Left renal pelvis (tissue), 4 donors: ENCODE data around the gene KLHL30. TPM values are rescaled to one million over a fixed set of nuclear protein-coding genes. Genes with fewer than 3 reads are reported as not detected.

Experiments
- DNase-seq, 4 donors: peaks; one replicate each; pipeline ENCODE4 v3.0.0-alpha.2; 2013; ENCODE audit warnings: low read depth in 4 of 4, low spot score in 3 of 4
- polyA plus RNA-seq, 4 donors: library from polyadenylated mRNA; unstranded; fragments of 120-200 nt; gene quantifications; one replicate each; pipeline ENCODE4 v1.2.1, GENCODE V29; 2013; ENCODE audit not compliant: insufficient read length in 4 of 4

The KLHL30 gene
- polyA plus RNA-seq, 4 donors: 0.10 to 0.50 (median 0.31) TPM

DNA sequence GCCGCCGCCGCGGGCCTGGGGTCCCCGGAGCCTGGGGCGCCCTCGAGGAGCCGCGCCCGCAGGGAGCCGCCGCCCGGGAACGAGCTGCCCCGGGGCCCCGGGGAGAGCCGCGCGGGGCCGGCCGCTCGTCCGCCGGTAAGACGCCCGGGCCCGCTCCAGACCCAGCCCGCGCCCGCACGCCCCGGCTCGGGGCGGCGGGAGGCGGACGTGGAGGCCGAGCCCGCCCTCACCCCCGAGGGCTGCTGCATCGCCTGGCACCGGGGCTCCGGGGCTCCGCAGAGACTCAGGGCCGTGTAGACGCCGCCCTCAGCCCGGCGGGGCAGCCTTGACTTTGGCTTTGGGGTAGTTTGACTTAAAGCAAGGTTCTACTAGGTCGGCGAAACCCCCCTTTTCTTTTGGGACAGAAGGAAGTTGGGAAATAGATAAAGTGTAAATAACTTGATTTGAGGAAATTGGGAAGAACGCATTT is 20.6 kb downstream of the KLHL30 start:
- DNase-seq: no peak

DNA sequence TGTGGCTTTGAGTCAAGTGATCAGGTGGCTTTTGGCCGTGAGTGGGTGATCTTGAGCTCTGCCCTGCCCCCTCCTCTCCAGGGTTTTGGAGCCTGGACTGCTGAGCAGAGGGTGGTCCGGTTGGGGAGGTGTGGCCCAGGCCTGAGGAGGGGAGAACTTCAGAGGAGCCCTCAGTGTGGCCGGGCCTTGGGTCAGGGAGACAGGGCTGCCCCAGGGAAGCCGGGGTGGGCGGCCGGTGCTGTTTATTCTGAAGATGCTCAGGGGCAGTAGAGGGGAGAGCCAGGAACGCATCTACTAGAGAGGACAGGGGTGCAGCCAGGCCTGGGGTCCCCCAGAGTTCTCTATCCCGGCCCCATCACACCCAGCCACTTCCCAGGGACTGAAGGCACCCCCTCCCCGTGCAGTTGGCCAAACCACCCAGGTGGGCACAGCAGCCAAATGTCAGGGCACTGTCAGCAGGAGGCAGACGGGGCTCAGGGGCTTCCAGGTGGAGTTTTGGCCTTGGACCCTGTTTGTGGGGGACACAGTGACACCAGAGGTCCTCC is 21.3 kb downstream of the KLHL30 start:
- DNase-seq: no peak

DNA sequence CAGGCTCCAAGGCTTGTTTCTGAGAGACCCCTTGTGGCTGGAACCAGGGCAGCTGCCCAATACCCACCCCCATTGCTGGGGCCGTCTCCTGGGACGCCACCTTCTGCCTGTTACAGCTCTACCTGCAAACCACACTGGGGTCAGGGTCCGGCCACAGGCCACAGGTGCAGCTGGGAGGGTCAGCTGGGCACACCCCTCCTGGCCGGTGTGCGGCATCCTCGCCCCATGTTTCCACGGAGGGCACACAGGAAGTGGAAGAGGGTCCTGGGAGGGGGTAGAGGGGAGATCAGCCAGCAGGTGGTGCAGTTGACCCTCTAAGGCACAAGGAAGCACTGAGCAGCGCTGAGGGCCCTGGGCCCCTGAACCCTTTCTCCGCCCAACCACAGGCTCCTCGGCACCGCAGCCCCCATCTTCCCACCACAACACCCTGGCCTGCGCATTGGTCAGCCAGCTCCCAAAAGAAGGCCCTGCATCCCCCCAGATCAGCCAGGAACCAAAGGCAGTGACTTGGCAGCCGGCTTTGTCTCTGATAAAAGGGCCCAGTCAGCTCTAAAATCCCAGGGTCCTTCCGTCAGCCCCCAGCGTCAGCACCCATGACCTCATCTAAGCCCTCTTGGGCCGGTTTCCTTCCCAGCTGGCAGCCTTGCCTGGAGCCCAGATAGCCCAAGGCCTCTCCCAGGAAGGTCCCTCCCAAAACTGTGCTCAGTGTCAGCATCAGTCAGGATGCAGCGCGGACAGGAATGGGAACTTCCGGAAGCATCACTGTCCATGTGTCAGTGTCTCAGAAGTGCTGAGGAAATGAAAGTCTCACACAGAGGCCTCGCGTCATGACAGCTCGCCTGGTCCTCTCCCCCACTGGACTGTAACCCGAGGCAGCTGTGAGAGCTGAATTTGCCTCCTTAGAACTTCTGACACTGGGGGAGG is 22.0 kb downstream of the KLHL30 start:
- DNase-seq: no peak

DNA sequence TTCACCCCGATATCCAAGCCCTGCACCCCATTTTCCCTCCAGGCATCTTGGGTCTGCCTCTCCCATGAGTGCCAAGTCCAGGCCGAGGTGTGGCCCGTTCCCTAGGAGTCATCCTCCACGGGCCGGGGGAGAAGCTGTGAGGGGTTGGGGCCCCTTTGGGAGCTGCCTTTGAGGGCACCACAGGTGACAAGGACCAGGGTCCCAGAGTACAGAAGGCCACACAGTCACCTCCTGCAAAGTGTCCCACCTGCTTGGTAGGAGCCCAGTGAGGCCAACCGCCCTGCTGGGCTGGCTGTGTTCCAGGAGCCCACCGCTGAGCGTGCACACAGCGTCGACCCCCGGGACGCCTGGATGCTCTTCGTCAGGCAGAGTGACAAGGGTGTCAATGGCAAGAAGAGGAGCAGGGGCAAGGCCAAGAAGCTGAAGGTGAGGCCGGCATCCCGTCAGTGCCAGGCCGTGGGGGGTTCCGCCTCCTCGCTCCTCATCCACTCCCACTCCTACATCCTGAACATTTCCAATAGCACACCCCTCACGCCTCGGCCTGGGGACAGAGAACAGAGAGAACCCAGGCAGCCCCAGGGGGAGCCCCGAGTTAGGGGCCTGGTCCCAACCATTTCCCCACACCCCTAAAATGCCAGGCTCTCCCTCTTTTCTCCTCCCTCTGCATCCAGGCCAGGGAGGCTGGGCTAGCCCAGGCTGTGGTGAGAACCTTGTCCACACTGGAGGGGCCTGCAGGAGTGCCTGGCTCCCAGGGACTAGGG is 23.0 kb downstream of the KLHL30 start:
- no peak for DNase-seq

DNA sequence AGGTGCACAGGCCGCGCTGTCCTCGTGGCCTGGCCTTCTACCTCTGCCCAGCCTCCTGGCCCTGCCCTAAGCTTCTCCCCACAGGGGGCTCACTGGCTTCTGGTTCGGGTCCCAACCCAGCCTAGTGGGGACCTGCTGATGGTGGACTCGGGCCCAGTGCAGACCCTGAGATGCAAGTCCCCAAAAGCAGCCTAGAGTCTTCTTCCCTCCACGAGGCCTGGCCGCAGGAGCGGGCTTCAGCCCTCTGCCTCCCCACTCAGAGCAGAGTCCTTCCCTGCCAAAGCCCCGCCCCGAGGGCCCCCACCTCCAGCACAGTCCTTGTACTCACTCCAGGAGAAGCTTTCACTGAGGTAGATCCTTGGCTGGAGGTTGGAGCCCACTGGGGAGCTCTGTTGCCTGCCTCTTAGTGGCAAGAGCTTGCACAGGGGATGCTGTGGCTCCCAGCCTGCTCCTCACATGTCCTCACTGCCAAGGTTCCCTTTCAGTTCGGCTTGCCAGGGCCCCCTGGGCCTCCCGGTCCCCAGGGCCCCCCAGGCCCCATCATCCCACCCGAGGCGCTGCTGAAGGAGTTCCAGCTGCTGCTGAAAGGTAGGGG is 23.9 kb downstream of the KLHL30 start:
- no peak for DNase-seq

DNA sequence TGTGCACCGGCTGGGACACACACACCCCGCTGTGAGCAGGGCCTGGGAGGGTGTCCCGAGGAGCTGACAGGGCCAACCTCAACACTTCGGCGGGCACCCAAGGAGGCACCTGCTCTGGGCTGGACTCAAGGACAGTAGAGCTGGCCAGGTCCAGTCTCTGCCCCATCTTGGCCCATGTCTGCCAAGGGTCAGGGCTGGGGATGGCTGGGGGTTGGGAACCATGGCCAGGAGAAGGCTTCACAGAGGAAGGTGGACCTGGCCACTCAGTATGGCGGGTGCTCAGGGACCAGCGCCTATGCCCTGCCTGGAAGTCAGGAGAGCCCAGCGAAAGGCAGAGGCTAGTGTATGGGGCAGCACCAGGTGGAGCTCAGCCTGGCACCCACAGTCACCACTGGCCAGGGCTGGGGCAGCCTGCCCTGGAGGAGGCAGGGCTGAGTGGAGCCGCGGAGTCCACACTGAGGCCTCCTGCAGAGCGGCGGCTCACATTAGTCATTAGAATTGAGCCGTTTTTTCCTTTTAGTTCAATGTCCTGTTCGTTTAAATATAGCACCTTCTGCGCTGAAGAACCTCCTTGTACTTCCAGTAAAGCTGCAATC is 24.5 kb downstream of the KLHL30 start:
- DNase-seq: no peak

DNA sequence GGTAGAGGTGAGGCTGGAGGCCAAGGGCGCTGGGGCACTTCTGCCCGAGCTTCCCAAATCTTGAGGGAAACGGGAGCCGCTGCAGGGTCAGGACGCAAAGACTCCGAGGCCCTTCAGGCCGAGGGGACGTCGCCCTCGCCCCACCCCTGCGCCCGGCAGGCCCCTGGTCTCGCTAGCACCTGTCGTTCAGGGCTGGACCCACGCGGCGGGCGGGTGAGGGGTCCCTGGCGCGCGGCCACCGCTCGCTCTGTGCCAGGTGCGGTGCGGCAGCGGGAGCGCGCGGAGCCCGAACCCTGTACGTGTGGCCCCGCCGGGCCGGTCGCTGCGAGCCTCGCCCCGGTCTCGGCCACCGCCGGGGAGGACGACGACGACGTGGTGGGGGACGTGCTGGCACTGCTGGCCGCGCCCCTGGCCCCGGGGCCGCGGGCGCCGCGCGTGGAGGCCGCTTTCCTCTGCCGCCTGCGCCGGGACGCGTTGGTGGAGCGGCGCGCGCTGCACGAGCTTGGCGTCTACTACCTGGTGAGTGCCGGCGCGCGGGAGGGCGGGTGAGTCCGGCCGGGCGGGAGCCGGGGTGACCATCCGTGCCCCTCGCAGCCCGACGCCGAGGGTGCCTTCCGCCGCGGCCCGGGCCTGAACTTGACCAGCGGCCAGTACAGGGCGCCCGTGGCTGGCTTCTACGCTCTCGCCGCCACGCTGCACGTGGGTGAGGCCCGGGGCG is 25.2 kb downstream of the KLHL30 start:
- DNase-seq: no peak

DNA sequence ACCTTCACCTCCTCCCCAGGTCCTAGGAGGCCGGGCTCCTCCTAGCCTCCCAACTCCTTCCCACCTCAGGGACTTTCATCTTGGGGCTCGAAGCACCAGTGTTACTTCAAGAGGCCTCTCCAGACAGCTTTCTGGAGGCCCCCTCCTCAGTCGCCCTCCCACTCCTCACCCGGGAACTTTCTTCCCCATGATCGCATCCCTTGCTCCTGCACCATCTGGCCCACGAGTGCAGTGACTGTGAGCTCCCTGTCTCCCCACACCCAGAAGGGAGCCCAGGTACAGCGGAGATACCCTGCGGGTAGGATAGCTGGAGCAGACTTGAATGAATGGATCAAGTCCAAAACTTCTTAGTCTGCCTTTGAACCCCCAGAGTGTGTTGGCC is 26.4 kb downstream of the KLHL30 start:
- DNase-seq: no peak

DNA sequence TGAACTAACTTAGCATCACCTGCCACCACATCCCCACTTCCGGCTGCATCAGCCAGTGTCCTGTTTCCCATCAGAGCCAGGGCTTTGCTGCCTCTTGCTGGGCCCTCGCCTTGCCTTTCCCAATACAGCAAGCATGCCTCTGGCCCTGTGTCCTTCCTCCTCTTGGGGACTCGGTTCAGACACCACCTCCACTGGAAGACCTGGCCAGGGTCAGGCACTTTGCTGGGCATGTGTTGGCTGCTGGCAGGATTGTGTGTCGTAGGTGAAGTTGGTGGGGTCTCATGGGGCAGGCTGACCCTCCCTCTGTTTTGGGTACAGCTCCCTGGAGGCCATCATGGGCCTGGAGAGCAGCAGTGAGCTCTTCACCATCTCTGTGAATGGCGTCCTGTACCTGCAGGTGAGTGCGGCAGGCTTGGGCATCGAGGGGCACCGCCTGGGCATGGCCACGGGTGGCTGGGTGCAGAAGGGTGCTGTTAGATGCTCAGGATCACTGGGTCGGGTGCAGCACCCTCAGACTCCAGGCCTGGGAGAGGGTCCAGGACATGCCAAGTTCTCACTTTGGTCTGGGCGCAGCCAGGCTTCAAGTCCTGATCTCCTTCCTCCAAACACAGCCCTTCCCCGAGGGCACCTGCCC is 26.9 kb downstream of the KLHL30 start:
- no peak for DNase-seq

DNA sequence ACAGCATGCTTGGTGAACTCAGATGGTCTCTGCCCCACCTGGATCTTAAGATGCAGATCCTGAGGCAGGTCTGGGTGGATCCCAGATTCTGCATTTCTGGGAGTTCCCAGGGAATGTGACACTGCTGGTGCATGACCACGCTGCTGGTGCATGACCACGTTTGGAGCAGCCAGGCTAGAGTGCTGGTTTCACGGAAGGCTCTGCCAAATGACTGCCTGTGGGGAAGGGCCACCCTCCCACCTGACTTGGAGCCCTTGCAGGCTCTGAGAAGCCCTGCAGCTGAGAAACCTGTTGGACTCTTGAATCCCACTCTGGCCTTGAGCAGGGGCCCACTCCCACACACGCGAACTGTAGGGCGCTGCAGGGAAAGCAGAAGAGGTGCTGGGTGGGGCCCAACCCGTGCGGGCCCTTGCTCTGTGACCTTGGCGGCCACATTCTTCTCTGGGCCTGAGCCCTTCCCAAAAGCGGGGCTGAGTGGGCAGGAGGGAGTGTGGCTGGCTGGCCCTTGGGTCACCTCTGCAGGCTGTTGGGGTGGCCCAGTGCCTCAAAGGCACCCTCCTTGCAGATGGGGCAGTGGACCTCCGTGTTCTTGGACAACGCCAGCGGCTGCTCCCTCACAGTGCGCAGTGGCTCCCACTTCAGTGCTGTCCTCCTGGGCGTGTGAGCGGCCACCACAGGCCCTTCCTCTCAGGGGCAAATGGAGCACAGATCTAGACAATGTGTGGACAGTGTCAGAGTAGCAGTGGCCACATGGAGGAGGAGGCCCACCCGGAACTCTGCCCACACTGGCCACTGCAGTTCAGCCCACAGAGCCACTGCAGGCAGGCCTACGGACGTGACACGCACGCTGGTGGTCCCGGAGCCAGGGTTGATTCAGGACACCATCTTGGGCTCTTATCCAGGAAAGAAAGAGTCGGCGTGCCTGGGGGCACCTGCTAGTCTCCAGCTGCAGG is 28.2 kb downstream of the KLHL30 start:
- DNase-seq: no peak

DNA sequence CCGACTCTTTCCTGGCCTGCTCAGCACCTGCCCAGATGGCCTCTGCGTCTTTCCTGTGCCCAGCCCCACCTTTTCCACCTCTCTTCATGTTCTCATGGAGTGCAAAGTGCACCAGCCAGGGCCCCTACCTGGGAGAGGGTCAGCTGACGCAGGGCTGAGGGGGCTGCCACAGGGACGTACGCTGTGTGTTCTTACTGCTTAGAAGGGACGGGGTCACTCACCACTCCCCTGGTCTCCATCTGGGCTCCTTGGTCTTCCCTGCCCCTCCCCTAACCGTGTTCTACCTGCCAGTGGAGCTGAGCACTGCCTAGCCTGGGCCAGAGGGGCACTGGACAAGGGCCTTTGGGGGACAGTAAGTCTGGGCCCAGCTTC is 28.9 kb downstream of the KLHL30 start:
- DNase-seq: no peak

DNA sequence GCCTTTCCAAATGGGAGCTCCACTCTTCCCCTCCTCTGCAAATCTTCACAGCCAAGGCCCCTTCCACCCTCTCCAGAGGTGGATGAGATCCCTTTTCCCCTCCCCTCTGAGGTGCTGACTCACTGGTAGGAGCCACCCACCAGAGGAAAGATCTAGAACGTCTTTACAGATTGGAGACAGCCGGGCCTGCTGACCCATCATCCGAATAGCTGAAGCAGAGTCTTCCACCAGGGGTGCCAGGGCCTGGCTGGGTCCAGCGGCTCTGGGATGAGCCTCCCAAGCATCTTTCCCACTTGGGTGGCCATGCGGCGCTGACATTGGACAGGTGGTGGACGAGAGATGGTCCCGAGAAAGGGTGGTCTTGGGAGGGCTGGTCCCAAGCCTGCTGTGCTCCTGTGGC is 29.3 kb downstream of the KLHL30 start:
- DNase-seq: no peak

DNA sequence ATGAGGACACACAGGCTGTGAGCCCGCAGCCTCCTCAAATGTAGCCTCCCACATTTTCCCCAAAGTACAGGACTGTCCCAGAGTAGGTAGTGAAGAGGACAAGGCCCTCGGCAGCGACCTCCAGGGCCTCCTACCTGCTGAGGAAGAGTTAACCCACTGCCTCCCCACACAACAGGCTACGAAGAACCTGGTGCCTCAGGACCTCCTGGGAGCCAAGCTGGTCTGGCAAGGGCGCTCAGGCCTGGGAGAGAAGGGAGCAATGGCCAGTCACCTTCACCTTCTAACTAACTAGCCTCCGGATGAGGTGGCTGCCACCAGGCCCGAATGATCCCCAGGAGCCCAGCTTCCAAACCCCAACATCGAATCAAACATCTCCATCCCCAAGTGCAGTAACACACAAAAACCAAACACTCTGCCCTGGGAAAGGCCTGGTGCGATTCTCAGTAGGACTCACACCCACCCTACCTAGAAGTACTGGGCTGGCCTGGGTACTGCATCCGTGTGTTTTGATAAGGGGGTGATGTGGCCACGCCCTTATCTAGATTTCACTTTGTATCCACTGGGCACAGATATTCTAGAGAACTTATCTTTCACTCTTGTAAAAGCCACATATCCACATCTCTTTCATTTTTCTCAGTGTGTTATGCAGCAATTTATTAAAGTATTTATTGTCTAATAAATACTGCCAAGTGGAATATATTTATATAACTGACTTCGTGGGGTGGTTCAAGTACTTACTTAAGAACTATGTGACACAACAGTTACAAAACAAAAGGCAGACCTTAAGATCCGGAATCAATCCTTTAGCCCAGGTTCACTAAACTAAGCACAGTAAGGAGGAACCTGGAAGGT is 30.0 kb downstream of the KLHL30 start:
- no peak for DNase-seq

DNA sequence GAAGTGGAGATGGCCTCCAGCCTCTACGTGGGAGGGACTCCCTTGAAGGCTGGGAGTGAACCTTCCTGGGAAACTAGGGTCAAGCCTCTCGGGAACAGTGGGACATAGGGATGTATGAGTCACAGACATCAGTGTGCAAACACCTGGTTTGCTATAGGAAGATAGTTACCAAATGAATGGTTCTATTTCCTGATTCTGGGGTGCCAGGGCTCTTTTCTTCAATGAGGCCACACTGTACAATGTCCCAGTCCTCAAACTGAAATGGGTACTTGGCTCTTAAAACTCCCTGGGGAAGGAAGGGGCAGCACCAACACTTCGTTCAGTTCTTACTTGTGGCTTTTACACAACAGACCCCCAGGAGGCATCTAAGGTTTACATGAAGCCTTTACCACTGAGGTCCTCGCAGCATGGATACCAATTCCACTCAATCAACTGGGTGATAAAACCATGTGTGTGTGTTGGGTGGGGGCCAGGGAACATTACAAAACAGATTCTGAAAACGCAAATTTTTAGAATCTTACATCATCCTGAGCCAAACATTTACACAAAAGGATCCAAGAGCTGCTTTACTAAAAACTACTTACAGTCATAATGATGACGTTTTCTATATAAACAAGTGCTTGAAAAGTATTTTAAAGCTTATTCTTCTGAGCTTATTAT is 30.7 kb downstream of the KLHL30 start:
- no peak for DNase-seq

DNA sequence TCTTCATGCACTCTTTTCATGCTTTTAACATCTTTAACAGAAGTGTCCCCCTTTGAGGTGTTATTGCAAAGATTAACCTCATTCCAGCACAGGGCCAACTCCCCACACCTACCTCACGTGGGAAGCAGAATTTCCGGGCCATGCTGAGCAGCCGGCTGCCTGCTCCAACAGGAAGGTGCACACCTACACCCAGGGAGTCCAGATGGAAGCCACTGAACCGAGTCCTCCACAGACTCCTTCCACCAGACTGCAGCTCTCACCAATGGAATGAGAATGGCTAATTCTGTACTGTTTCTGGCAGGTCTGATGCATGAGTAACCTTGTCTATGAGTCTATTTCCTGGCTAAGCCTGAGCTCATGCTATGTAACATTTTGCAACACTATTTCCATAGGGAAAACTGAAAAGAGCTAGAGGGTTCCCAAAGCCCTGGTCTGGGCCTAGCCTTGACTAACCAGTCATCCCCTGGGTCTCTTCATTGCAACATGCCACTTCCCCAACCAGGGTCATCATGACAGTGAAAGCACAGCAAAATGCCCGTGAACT is 31.3 kb downstream of the KLHL30 start:
- no peak for DNase-seq

DNA sequence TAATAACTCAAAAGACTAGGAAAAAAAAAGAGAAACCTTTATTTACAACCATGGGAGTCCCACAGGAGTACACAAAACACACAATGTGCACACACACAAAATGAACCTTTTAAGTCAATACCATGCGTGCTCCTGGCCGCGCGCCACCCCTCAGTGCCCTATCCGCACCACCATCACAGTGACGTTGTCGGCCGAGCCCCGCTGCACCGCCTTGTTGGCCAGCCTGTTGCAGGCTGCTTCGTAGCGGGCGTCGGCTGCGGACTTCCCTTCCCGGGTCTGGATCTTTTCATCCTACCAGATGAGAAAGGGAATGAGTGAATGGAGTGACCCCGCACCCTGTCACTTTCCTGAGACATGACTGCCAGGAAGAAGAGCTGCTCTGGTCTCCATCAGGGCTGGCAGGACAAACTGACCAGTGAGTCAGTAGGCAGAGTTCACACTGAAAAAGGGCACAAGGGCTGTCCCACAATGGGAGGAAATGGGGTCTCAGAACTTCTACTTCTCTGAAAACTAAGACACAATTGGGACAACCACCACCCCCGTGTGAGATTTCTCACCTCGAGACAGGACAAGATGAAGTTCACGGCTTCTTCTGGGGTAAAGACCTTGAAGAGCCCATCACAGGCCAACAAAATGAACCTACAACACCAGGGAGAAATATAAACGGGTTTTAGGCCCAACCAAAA is 32.1 kb downstream of the KLHL30 start:
- DNase-seq: no peak
